GM21360 (cell line): ENCODE measurements around the gene LIME1.
"Not testable (repeated sequence)": the region's sequence is repeated elsewhere in the genome, so short reads cannot be mapped to it uniquely, and the experiment has no call there.

Experiments
- ATAC-seq: cut with Tn5 transposase; IDR thresholded peaks from one replicate; pipeline ENCODE4 v1.9.1; 2021; ENCODE audit warnings: mild to moderate bottlenecking, moderate library complexity; ENCODE audit not compliant: unreplicated experiment

The LIME1 gene

DNA sequence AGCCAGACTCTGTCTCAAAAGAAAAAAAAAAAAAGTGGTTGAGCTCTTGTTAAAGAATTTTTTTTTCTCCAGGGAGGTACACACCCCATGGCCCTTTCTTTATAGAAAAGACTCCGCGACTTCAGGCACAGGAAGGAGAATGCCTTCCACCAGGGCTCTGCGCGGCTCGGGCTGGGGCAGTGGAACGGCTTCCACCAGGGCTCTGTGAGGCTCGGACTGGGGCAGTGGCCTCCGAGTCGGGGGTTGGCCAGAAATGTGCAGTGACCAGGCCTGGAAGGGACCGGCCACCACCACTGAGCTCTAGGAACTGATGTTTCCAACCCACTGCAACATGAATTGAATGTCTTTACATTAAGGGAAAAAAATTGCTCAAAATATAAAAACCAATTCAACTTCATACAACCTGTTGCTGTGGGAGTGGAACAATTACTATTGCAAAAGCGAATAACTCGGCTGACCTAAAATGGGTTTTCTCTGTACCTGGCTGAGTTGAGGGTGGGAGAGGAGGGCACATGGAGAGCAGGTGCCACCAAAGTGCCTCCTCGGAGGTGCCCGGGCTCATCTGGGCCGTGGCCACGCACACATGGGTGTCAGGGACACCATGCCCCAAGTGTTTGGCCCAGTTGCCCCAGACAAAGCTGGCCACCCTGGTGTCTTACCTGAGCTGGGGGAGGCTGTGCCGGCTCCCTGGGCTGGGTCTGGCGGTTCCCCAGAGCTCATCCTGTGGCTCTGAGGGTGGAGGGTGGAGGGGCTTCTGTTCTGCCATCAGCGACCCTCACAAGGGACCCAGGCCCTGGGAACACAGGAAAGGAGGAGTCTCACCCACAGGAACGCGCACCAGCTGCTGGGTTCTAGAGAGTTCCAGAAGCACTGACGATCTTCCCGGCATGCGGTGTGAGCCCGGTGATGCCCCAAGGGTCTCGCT is 32.4 kb downstream of the LIME1 start:
- no peak for ATAC-seq

- ATAC-seq, result no peak
Measured at GRCh38 chr20:63769891-63770474, 33.5 kb downstream of the LIME1 start.

DNA sequence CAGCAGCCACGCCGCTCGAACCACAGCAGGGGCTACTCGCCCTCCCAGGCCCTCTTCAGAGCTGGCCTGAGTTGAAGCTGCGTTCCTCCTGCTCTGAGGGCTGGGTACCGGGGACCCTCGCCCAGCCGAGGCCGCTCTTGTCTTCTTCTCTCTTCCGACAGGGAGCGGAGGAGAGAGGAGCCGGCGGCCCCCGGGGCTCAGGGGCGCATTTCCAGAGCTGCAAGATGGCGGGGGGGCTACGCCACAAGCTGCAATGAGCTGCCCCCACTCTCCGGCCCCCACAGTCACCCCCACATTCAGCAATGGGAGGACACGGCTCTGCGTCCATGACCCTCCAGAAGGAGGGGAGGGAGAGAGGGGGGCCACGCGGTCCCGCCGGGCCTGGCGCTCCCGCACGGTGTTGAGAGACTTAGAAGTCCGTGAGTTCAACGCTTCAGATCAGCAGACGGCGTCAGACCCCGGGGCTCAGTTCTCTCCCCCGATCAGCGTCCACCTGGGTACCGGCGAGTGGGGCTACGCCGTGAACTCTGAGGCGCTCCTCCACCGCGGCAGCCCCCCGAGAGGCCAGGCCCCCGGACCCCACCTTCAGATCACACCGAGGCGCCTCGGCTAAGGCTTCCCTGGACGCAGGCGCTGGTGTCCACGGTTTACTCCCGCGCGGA is 34.7 kb downstream of the LIME1 start:
- no peak for ATAC-seq

DNA sequence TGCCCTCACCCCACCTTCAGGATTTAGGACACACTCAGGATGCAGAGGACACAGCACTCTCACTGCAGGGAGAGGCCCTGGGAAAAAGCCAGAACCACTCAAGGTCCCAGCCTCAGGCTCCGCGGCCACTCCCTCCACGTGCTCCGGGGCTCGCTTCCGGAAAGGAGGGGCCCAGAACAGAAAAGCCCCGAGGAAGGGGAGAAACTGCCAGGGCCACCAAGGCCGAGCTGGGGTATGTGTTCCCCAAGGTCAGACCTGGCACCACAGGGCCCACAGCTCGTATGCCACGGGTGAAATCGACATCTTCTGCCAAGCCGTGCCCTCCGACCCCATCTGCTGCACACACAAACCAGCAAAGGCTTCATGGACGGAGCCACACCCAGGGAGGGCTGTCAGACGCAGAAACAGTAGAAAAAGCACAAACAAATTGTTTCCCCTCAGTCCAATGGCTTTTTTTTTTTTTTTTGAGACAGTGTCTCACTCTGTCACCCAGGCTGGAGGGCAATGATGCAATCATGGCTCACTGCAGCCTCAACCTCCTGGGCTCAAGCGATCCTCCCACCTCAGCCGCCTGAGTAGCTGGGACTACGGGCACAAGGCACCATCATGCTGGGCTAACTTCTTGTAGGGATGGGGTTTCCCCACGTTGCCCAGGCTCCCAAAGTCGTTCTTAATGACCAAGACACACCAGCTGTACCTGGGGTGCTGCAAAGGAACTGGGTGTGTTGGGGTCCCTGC is 36.5 kb downstream of the LIME1 start:
- no peak for ATAC-seq

DNA sequence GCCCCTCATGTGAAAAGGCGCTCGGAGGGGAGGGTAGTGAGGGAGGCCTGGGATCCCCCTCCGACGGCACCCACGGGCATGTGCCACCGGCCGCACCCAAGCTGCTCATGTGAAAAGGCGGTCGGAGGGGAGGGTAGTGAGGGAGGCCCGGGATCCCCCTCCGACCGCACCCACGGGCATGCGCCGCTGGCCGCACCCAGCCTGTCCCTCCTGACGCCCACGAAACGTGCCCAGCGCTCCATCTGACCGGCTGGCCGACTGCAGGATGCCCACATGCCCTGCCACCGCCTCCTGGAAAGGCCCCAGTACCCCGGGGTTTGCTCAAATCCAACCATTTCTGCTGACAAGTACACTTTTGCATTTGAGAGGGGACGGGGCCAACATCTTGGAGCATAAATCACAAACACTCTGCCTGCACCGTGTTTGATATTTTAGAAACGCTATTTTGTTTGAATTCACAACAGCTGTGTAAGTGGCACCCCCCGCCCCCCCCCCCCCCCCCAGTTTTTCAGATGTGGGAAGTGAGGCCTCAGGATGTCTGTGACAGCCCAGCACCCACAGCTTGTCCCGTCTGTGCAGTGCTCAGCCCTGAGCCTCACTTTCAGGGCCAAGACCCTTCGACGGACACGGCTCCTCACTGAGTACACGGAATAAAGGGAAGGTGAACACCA is 37.2 kb downstream of the LIME1 start:
- ATAC-seq, result no peak

- no peak for ATAC-seq
Measured at GRCh38 chr20:63774306-63774705, 37.8 kb downstream of the LIME1 start.

GRCh38 chr20:63775096-63775978 is 38.9 kb downstream of the LIME1 start:
- no peak for ATAC-seq

- not testable (repeated sequence) for ATAC-seq
Measured at GRCh38 chr20:63776875-63777274, 40.4 kb downstream of the LIME1 start.

DNA sequence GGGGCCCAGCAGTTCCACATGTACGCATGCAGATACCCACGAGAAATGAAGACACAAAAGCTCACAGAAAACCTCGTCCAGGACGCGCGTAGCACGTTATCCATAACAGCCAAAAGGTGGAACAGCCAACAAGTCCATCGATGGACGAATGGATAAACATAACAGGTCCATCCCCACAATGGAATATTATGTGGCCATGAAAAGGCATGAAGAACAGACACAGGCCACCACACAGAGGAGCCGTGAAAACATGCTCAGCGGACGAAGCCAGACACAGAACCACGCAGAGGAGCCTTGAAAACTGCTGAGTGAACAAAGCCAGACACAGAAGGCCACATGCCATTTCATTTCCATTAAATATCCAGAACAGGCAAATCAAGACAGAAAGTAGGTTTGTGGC is 41.1 kb downstream of the LIME1 start:
- no peak for ATAC-seq

DNA sequence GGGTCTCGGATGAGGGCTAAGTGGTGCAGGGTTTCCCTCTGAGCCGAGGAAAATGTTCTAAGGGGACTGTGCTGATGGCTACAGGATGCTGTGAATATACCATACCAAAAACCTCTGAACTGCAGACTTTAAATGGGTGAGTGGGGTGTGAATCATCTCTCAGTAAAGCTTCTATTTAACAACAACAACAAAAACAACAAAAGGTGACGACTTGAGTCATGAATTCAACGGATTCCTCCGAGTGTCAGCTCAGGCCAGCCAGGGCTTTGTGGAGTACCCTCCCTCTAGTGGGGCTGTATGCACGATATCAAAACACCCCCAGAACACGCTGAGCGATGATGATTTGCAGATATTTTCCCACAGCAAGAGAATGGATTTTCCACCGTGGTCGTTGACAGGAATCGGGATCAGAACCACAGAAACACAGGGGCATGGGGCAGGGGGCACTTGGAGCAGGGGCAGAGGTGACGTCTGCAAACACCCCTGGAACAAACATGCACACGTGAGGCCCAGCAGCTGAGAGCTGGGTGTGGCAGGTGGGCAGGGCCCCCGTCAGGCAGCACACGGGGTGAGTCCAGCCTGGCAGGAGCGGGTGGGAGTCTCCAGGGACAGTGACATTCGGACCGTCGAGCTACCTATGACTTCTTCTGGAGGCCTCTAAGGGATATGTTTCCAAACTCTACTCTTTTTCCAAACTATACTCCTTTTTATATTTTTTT is 41.7 kb downstream of the LIME1 start:
- no peak for ATAC-seq

DNA sequence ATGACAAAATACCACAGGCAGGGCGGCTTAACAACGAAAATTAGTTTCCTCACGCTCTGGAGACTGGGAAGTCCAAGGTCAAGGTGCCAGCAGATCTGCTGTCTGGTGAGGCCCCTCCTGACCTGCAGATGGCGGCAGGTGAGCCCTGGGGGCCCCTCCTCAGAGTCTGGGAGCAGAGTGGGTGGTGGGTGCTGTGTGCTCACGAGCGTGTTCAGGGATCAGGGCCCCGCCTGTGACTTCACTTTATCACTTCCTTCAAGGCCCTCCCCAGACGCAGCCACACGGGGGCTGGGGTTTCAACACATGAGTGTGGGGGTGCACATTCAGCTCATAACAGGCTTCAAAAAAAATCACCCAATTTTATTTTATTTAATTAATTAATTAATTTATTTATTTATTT is 42.4 kb downstream of the LIME1 start:
- ATAC-seq, result no peak

DNA sequence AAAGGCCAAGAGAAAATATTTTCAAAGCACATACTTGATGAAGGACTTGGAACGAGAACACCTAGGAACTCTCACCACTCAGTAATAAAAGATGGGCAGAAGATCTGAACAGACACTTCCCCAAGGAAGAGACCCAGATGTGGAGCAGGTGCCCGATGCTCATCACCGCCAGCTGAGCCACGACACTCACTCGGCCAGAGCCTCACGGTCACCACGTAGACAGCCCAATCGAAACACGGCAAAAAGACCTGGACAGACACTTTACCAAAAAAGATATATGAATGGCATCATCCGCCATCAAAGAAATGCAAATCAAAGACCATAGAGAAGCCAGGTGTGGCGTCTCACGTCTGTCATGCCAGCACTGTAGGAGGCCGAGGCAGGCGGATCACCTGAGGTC is 44.7 kb downstream of the LIME1 start:
- ATAC-seq, result no peak

GRCh38 chr20:63782051-63782471 is 45.6 kb downstream of the LIME1 start:
- ATAC-seq, result no peak

GRCh38 chr20:63782521-63782971 is 46.1 kb downstream of the LIME1 start:
- ATAC-seq, result no peak

GRCh38 chr20:63783970-63784369 is 47.5 kb downstream of the LIME1 start:
- no peak for ATAC-seq

DNA sequence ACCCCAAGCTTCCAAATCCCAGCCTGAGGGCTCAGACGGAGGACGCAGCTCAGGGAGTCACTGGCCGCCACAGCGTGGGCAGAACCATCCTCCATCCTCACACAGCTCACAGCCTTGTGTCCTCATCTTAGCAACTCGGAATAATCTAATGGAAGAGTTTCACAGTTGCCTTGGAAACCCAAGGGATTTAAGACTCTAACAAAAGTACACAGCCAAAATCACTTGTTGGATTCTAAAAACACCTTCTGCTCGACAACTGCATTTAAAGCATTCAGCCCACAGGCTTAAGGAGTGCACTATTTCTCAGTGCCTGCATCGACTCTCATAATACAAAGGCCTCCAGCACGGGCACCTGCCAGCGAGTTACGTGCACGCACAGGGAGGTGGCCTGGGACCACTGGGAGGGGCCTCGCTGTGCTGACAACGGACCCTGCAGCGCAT is 49.2 kb downstream of the LIME1 start:
- no peak for ATAC-seq

DNA sequence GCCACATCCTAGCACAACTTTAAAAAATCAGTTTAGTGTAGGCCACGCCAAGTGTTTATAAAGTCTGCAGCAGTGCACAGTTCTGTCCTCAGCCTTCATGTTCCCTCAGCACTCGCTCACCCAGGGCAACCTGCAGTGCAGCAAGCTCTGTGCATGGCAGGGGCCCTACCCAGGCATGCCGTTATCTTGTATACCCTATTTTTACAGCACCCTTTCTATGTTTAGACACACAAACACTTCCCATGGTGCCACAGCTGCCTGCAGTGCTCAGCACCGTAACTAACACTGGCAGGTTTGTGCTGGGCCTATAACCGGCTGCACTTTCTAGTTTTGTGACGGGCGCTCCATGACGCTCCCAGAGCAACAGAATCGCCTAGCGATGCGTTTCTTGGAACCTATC is 50.8 kb downstream of the LIME1 start:
- ATAC-seq, result no peak

DNA sequence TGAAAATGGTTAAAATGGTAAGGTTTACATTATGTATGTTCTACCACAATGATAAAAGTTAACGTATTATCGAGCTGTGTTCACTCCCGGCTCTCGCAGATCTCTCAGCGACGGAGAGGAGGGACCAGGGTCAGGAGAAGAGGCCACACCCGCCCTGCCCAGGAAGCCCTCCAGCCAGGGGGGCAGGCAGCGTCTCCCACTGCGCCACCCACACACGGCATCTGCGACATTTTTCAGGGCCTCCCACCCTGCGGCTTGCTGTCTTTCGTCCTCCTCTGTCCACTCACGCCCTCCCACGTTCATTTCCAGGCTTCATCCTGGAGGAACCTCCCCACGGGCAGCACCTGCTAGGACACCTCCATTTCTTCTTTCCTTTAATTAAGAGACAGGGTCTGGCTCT is 51.3 kb downstream of the LIME1 start:
- ATAC-seq, result no peak
